ENCODE data around the gene DYNC1LI2. TPM values are rescaled to one million over a fixed set of nuclear protein-coding genes. Genes with fewer than 3 reads are reported as not detected.
A peak's percentile ranks its signal among the peaks of the same experiment; 100 is the strongest.

DYNC1LI2 gene
- total RNA-seq, 1 donor from 2014 or later = 122 TPM

GRCh38 chr16:66752958-66753357 is 1.5 kb upstream of the DYNC1LI2 start:
- TF ChIP-seq, protein P1, sequence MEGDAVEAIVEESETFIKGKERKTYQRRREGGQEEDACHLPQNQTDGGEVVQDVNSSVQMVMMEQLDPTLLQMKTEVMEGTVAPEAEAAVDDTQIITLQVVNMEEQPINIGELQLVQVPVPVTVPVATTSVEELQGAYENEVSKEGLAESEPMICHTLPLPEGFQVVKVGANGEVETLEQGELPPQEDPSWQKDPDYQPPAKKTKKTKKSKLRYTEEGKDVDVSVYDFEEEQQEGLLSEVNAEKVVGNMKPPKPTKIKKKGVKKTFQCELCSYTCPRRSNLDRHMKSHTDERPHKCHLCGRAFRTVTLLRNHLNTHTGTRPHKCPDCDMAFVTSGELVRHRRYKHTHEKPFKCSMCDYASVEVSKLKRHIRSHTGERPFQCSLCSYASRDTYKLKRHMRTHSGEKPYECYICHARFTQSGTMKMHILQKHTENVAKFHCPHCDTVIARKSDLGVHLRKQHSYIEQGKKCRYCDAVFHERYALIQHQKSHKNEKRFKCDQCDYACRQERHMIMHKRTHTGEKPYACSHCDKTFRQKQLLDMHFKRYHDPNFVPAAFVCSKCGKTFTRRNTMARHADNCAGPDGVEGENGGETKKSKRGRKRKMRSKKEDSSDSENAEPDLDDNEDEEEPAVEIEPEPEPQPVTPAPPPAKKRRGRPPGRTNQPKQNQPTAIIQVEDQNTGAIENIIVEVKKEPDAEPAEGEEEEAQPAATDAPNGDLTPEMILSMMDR (IDR thresholded peaks at IDR 0.05) = no peak
- Histone ChIP-seq H3K9me3 (no peaks in the 10 kb centered on the region), H3K27ac (peak overlapping the region; percentile 92), H3K27me3 (no peaks in the 10 kb centered on the region), H3K4me1 (peaks cover 24% of the 10 kb centered on the region), H3K4me3 (no peak overlapping the region), H3K36me3 (peaks cover 14% of the 10 kb centered on the region)
- no peak for DNase-seq
- intact Hi-C loops (cut with DNase I) = no loop called here
- ATAC-seq = no peak

GRCh38 chr16:66752379-66752778 is 970 bp upstream of the DYNC1LI2 start:
- Histone ChIP-seq H3K4me1 (peaks cover 24% of the 10 kb centered on the region), H3K4me3 (peak overlapping the region; percentile 100), H3K36me3 (peaks cover 20% of the 10 kb centered on the region), H3K27ac (peak overlapping the region; percentile 92), H3K9me3 (no peaks in the 10 kb centered on the region), H3K27me3 (no peaks in the 10 kb centered on the region)
- intact Hi-C loops (cut with DNase I) = no loop called here
- ATAC-seq (peak; percentile 37), DNase-seq (no peak)
- TF ChIP-seq, protein P1 (IDR thresholded peaks at IDR 0.05) = no peak

DNA sequence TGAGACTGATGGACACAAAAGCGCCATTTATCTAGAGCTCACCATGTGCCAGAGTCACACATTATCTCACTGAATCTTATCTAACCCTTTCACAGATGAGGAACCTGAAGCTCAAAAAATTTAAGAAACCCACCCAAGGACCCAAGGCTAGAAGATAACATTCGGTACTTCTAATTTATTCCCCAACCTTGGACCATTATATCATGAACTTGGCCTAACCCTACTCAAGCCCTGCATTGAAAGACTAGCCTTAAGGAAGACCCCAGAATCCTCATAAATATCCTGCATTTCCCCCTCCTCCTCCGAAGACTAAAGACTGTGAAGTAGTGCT is 548 bp upstream of the DYNC1LI2 start:
- no peaks in the 10 kb centered on the region for H3K27me3 ChIP-seq
- intact Hi-C loops (cut with DNase I) = no loop called here
- no peaks in the 10 kb centered on the region for H3K9me3 ChIP-seq
- peak overlapping the region; percentile 92 for H3K27ac ChIP-seq
- peaks cover 24% of the 10 kb centered on the region for H3K36me3 ChIP-seq
- H3K4me1 ChIP-seq = peaks cover 27% of the 10 kb centered on the region
- DNase-seq (no peak), ATAC-seq (no peak)
- TF ChIP-seq, protein P1 (IDR thresholded peaks at IDR 0.05) = no peak
- peak overlapping the region; percentile 100 for H3K4me3 ChIP-seq

GRCh38 chr16:66751053-66751302 is 431 bp downstream of the DYNC1LI2 start:
- H3K4me3 ChIP-seq = peak overlapping the region; percentile 100
- DNase-seq (no peak), ATAC-seq (peak; percentile 18)
- H3K36me3 ChIP-seq = peaks cover 34% of the 10 kb centered on the region
- H3K4me1 ChIP-seq = peaks cover 27% of the 10 kb centered on the region
- no peaks in the 10 kb centered on the region for H3K9me3 ChIP-seq
- TF ChIP-seq, protein P1 (IDR thresholded peaks at IDR 0.05) = no peak
- peak overlapping the region; percentile 92 for H3K27ac ChIP-seq
- no peaks in the 10 kb centered on the region for H3K27me3 ChIP-seq
- intact Hi-C loops (cut with DNase I) = no loop called here

DNA sequence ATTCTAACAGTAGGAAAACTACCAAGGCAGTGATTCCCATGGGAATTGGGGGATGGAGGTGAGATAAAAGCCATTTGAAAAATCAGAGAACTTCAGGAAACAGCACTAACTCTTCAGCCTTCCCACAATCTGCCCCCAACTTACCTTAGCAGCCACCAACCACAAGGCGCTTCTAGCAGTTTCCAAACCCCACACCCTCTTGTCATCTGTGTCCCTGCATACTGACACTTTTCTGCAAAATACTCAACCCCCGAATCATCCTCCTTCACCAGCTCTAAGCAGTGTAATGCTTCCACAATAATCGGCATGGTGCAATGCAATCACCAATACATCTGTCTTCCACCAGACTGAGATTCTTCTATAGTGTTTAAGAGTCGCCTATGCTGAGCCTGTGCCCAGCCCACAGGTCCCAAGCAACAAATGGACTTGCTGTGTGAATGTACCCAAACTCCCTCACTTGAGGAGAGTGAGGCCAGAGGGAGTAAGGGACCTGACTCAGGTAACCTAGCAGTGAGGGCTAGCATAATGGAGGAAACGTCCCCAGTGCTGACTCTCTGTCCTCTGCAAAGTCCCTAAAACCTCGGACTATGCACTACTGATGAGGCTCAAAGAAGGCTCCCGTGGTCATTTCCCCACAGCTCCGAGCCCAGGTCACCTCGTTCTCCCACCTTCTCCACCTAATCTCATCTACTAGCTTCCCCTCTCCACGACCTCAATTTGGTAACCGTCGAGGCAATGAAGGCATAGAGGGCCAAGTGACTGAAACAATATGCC is 943 bp downstream of the DYNC1LI2 start:
- Histone ChIP-seq H3K27me3 (no peaks in the 10 kb centered on the region), H3K4me3 (peak overlapping the region; percentile 100), H3K27ac (peak overlapping the region; percentile 92), H3K9me3 (no peaks in the 10 kb centered on the region), H3K36me3 (peaks cover 39% of the 10 kb centered on the region), H3K4me1 (peaks cover 27% of the 10 kb centered on the region)
- TF ChIP-seq, protein P1 (IDR thresholded peaks at IDR 0.05) = no peak
- ATAC-seq (no peak), DNase-seq (no peak)
- intact Hi-C loops (cut with DNase I) = no loop called here

DNA sequence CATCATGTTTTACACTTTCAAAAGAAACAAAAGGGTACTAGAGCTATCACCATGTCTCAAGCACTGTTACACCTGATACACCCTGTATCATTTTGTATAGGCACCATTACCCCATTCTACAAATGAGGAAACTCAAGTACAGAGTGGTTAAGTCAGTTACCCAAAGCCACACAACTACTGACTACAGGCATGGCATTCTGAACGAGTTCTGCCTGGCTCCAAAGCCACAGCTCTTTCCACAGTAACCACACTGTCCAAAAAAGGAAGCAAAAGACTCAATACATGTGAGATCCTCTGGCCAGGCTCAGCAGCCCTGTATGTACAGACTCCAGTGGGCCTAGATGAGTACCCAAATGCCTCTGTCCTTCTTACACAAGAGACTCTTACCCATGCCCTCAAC is 4.7 kb downstream of the DYNC1LI2 start:
- H3K9me3 ChIP-seq = no peaks in the 10 kb centered on the region
- DNase-seq = no peak
- intact Hi-C loops (cut with DNase I) = no loop called here
- ATAC-seq = peak; percentile 75
- H3K27ac ChIP-seq = no peak overlapping the region
- peaks cover 76% of the 10 kb centered on the region for H3K36me3 ChIP-seq
- H3K4me3 ChIP-seq = no peak overlapping the region
- peaks cover 28% of the 10 kb centered on the region for H3K4me1 ChIP-seq
- no peaks in the 10 kb centered on the region for H3K27me3 ChIP-seq
- TF ChIP-seq, protein P1 (IDR thresholded peaks at IDR 0.05) = no peak
